K562 (cell line): ENCODE measurements around the gene BCL3. TPM values are rescaled to one million over a fixed set of nuclear protein-coding genes. Genes with fewer than 3 reads are reported as not detected.

Source experiments
- ARID3B ChIP-seq: fragments of 250-450 bp; sonication (Bioruptor Pico); IDR thresholded peaks from 2 replicates; pipeline ENCODE4 v1.4.0; 2020; ENCODE audit warnings: borderline replicate concordance
- ATF4 ChIP-seq: fragments of 450-650 bp; formaldehyde crosslinking; IDR thresholded peaks from 2 replicates; pipeline ENCODE4 v1.4.0; 2022; ENCODE audit warnings: mild to moderate bottlenecking, moderate library complexity
- CBFA2T2 ChIP-seq: fragments of 450-650 bp; conservative IDR thresholded peaks from 2 replicates; pipeline ENCODE4 v1.6.1; 2017; ENCODE audit warnings: mild to moderate bottlenecking
- CC2D1A ChIP-seq: fragments of 450-650 bp; IDR thresholded peaks from 2 replicates; pipeline ENCODE4 v1.6.1; 2017; ENCODE audit warnings: mild to moderate bottlenecking
- CTBP1 ChIP-seq: fragments of 450-650 bp; IDR thresholded peaks from 2 replicates; pipeline ENCODE4 v1.6.1; 2016; ENCODE audit warnings: borderline replicate concordance
- KLF16 ChIP-seq: IDR thresholded peaks from 2 replicates; pipeline ENCODE4 v1.6.1; 2016; ENCODE audit warnings: antibody characterized with exemption
- MAFG ChIP-seq: fragments of 450-650 bp; conservative IDR thresholded peaks from 2 replicates; pipeline ENCODE4 v1.6.1; 2016; ENCODE audit warnings: missing genetic modification characterization, missing compliant biosample characterization
- MITF ChIP-seq: IDR thresholded peaks from 2 replicates; pipeline ENCODE4 v1.6.1; 2014; ENCODE audit warnings: antibody characterized with exemption
- NR4A1 ChIP-seq, 2 experiments: fragments of 250-450 bp in 1 of 2; fragments of 450-650 bp in 1 of 2; sonication (Bioruptor Pico) in 1 of 2; IDR thresholded peaks; 2 replicates each; pipeline versions ENCODE4 v1.4.0 to v1.6.1; 2016 to 2020; ENCODE audit warnings: mild to moderate bottlenecking in 2 of 2, missing compliant biosample characterization in 1 of 2, missing genetic modification characterization in 1 of 2, moderate library complexity in 1 of 2
- PCBP2 ChIP-seq: fragments of 200-400 bp; formaldehyde crosslinking; IDR thresholded peaks from 2 replicates; pipeline ENCODE4 v1.6.1; 2018; ENCODE audit warnings: low read length, low read depth, mild to moderate bottlenecking, moderate library complexity; ENCODE audit not compliant: poor library complexity, severe bottlenecking
- RNF2 ChIP-seq: sonication (generic); IDR thresholded peaks from 2 replicates; pipeline ENCODE4 v1.6.1; 2016
- TFE3 ChIP-seq: fragments of 450-650 bp; formaldehyde crosslinking; IDR thresholded peaks from 2 replicates; pipeline ENCODE4 v1.4.0; 2020; ENCODE audit warnings: mild to moderate bottlenecking, mixed read lengths
- TRIM25 ChIP-seq: fragments of 450-650 bp; IDR thresholded peaks from 2 replicates; pipeline ENCODE4 v1.7.0; 2016; ENCODE audit warnings: borderline replicate concordance
- USF1 ChIP-seq: sonication (generic); formaldehyde crosslinking; IDR thresholded peaks from 2 replicates; pipeline ENCODE4 v1.9.0; 2022; ENCODE audit warnings: mild to moderate bottlenecking, missing genetic modification reagents
- ZNF239 ChIP-seq: fragments of 250-450 bp; sonication (Bioruptor Pico); IDR thresholded peaks from 2 replicates; pipeline ENCODE4 v1.4.0; 2020; ENCODE audit warnings: mild to moderate bottlenecking
- ZNF639 ChIP-seq, 2 experiments: fragments of 200-800 bp in 1 of 2; sonication (Bioruptor generic) in 1 of 2; sonication (generic) in 1 of 2; formaldehyde crosslinking in 1 of 2; IDR thresholded peaks in 1 of 2; conservative IDR thresholded peaks in 1 of 2; 2 replicates each; pipeline versions ENCODE4 v1.5.0 to v1.6.1; 2016 to 2020; ENCODE audit warnings: missing compliant biosample characterization in 1 of 2, missing genetic modification characterization in 1 of 2, missing genetic modification reagents in 1 of 2
- polyA plus RNA-seq, 8 experiments: library from polyadenylated mRNA; depleted of rRNA in 4 of 8; stranded (reverse) in 5 of 8; unstranded in 3 of 8; fragments of >200 nt; fragmentation: Nextera tagmentation in 2 of 8; fragmentation: Illumina TruSeq in 1 of 8; extraction: Ambion mirVana in 2 of 8; extraction: Trizol in 1 of 8; gene quantifications; 2 replicates each; pipeline versions ENCODE4 v1.2.1 to v1.2.3, GENCODE V29; 2011 to 2014; ENCODE audit warnings: inconsistent platforms in 1 of 8, missing spikeins in 1 of 8
- total RNA-seq, 7 experiments: library from RNA; depleted of rRNA in 6 of 7; stranded (reverse); fragments of >200 nt in 6 of 7; fragmentation: Illumina TruSeq in 2 of 7; extraction: Trizol in 2 of 7; gene quantifications; 2 replicates each; pipeline versions ENCODE4 v1.2.1 to v1.2.3, GENCODE V29; 2011 to 2021; ENCODE audit warnings: low replicate concordance in 1 of 7

BCL3 gene
- total and polyA plus RNA-seq, 9 of the 15 experiments (the other 6 are each of a cell fraction or from before 2014, with no cell fraction given) = 0.03 to 2.4 (median 0.50) TPM; not detected in 1

GRCh38 chr19:44752816-44753625, 4.5 kb downstream of the BCL3 start (continued):
- TF ChIP-seq NR4A1 (CRISPR knock-in tag; IDR thresholded peaks at IDR 0.05) (no peak), NR4A1 (tag; IDR thresholded peaks at IDR 0.05) (0 out of 2 replicates have a peak, but pooled peaks have one; percentile 57), RNF2 (peak; percentile 99), CBFA2T2 (peak; percentile 91), TFE3 (CRISPR knock-in tag) (no peak), MITF (peak; percentile 82), ARID3B (CRISPR knock-in tag) (no peak), ZNF639 (CRISPR knock-in tag; conservative IDR thresholded peaks at IDR 0.05 in 1 of 2, IDR thresholded peaks at IDR 0.05 in 1 of 2) (peak in 1 of 2 experiments; percentile 89; a peak in 2 of 4 replicates), PCBP2 (no peak), ATF4 (CRISPR knock-in tag) (no peak; the same call in 1 of the 2 replicates), USF1 (CRISPR knock-in tag) (no peak), CC2D1A (peak; percentile 57; the same call in 1 of the 2 replicates), TRIM25 (no peak), MAFG (tag) (no peak; the same call in 1 of the 2 replicates), CTBP1 (peak; percentile 46; the same call in 1 of the 2 replicates), ZNF239 (CRISPR knock-in tag) (no peak; the same call in 1 of the 2 replicates), KLF16 (peak; percentile 98)
